Activated T-cell treated with anti-CD3 and anti-CD28 coated beads, Interleukin-2, amount 50 U/mL, for 1 hour (primary cell): Measurements from ENCODE around the gene CIRBP.

Experiments
- DNase-seq: peaks from one replicate; pipeline ENCODE4 v3.0.0-alpha.2; 2020

The CIRBP gene

GRCh38 chr19:1257475-1258162 lies 11.5 kb upstream of the CIRBP start:
- no peak for DNase-seq

- DNase-seq = no peak
Observed at GRCh38 chr19:1258163-1258492, 11.0 kb upstream of the CIRBP start.

- no peak for DNase-seq
Observed at GRCh38 chr19:1258707-1259205, 10.4 kb upstream of the CIRBP start.

- DNase-seq = peak; percentile 77
Observed at GRCh38 chr19:1259206-1259875, 9.8 kb upstream of the CIRBP start.

- DNase-seq = no peak
Observed at GRCh38 chr19:1259876-1260748, 9.0 kb upstream of the CIRBP start.

- peak; percentile 99 for DNase-seq
Observed at GRCh38 chr19:1260749-1261537, 8.2 kb upstream of the CIRBP start.

GRCh38 chr19:1261538-1261797 lies 7.7 kb upstream of the CIRBP start:
- no peak for DNase-seq

GRCh38 chr19:1261798-1262622 lies 7.1 kb upstream of the CIRBP start:
- DNase-seq = peak; percentile 55

GRCh38 chr19:1262623-1263123 lies 6.5 kb upstream of the CIRBP start:
- DNase-seq = no peak

- no peak for DNase-seq
Observed at GRCh38 chr19:1263188-1263587, 5.9 kb upstream of the CIRBP start.

- DNase-seq = peak; percentile 26
Observed at GRCh38 chr19:1264801-1265614, 4.1 kb upstream of the CIRBP start.

GRCh38 chr19:1265615-1266128 lies 3.5 kb upstream of the CIRBP start:
- DNase-seq = no peak

- DNase-seq = peak; percentile 88
Observed at GRCh38 chr19:1266129-1266915, 2.8 kb upstream of the CIRBP start.

GRCh38 chr19:1266916-1267476 lies 2.1 kb upstream of the CIRBP start:
- peak; percentile 83 for DNase-seq

GRCh38 chr19:1267477-1268225 lies 1.5 kb upstream of the CIRBP start:
- DNase-seq = peak; percentile 49

- DNase-seq = no peak
Observed at GRCh38 chr19:1268226-1269064, 687 bp upstream of the CIRBP start.

- DNase-seq = peak; percentile 89
Observed at GRCh38 chr19:1269478-1270212, 513 bp downstream of the CIRBP start.
